GM12878 (cell line): ENCODE data around the gene OTOP3. TPM values are rescaled to one million over a fixed set of nuclear protein-coding genes. Genes with fewer than 3 reads are reported as not detected.

Source experiments
- IKZF1 ChIP-seq: fragments of 450-650 bp; conservative IDR thresholded peaks from 2 replicates; pipeline ENCODE4 v1.6.1; 2017; ENCODE audit warnings: antibody characterized with exemption, mild to moderate bottlenecking
- KDM1A ChIP-seq: fragments of 200-600 bp; sonication (generic); IDR thresholded peaks from 2 replicates; pipeline ENCODE4 v1.6.1; 2016; ENCODE audit warnings: borderline replicate concordance
- MTA2 ChIP-seq: fragments of 450-650 bp; IDR thresholded peaks from 2 replicates; pipeline ENCODE4 v1.6.1; 2016; ENCODE audit warnings: low read depth, mild to moderate bottlenecking, moderate library complexity
- RAD21 ChIP-seq: IDR thresholded peaks from 2 replicates; pipeline ENCODE4 v1.6.1; 2011; ENCODE audit warnings: mild to moderate bottlenecking, low read depth, low read length, moderate library complexity; ENCODE audit not compliant: insufficient read depth
- ZBTB4 ChIP-seq: fragments of 450-650 bp; formaldehyde crosslinking; IDR thresholded peaks from 2 replicates; pipeline ENCODE4 v1.4.0; 2022; ENCODE audit warnings: mild to moderate bottlenecking, moderate library complexity
- polyA plus RNA-seq, 11 experiments: library from polyadenylated mRNA; depleted of rRNA in 4 of 11; unstranded in 6 of 11; stranded (reverse) in 5 of 11; fragments of >200 nt; fragmentation: Nextera tagmentation in 4 of 11; fragmentation: Illumina TruSeq in 1 of 11; extraction: Ambion mirVana in 4 of 11; extraction: Trizol in 1 of 11; gene quantifications; 1 replicate in 1 of 11; 2 replicates in 10 of 11; pipeline versions ENCODE4 v1.2.1 to v1.2.3, GENCODE V29; 2011 to 2016; ENCODE audit warnings: inconsistent platforms in 2 of 11, missing spikeins in 2 of 11, low read depth in 1 of 11
- total RNA-seq, 4 experiments: library from RNA; depleted of rRNA in 3 of 4; stranded (reverse); fragments of >200 nt in 3 of 4; fragmentation: Illumina TruSeq in 1 of 4; extraction: Trizol in 1 of 4; gene quantifications; 2 replicates each; pipeline versions ENCODE4 v1.2.1 to v1.2.3, GENCODE V29; 2013 to 2021
- TF ChIP-seq, protein P1 (sequence below): IDR thresholded peaks from 2 replicates; pipeline ENCODE4 v1.6.1; 2011; ENCODE audit warnings: low read depth, mild to moderate bottlenecking, low read length, moderate library complexity, borderline replicate concordance; ENCODE audit errors: extremely low read depth
- TF ChIP-seq, protein P2 (sequence below): fragments of 450-650 bp; conservative IDR thresholded peaks from 2 replicates; pipeline ENCODE4 v1.6.1; 2017; ENCODE audit warnings: mild to moderate bottlenecking, moderate library complexity

The OTOP3 gene
- total and polyA plus RNA-seq, 10 of the 15 experiments (the other 5 are each of a cell fraction or from before 2014, with no cell fraction given) = 0.03 to 0.06 TPM; not detected in 8

DNA sequence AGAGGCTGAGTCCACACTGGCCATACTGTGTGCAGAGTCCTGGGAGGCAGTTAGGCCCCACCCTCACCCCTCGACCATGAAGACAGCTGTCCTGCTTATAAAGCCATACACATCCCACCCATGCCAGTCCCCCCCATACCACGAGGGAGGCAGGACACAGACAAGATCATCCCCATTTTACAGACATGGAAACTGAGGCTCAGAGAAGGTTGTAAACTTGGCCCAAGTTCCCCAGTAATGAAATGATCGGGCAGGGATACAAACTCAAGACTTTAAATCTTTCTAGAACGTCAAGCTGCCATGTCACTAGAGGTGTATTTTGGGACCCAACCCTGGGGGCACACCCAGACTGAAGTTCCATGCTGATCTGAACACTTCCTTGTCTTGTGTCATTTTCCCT, 20.4 kb downstream of the OTOP3 start (continued):
- TF ChIP-seq, protein P1, sequence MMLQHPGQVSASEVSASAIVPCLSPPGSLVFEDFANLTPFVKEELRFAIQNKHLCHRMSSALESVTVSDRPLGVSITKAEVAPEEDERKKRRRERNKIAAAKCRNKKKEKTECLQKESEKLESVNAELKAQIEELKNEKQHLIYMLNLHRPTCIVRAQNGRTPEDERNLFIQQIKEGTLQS = no peak
- TF ChIP-seq IKZF1 = no peak
- no peak for TF ChIP-seq RAD21
- TF ChIP-seq KDM1A = no peak
- no peak for TF ChIP-seq MTA2
- no peak for TF ChIP-seq ZBTB4
- TF ChIP-seq, protein P2, sequence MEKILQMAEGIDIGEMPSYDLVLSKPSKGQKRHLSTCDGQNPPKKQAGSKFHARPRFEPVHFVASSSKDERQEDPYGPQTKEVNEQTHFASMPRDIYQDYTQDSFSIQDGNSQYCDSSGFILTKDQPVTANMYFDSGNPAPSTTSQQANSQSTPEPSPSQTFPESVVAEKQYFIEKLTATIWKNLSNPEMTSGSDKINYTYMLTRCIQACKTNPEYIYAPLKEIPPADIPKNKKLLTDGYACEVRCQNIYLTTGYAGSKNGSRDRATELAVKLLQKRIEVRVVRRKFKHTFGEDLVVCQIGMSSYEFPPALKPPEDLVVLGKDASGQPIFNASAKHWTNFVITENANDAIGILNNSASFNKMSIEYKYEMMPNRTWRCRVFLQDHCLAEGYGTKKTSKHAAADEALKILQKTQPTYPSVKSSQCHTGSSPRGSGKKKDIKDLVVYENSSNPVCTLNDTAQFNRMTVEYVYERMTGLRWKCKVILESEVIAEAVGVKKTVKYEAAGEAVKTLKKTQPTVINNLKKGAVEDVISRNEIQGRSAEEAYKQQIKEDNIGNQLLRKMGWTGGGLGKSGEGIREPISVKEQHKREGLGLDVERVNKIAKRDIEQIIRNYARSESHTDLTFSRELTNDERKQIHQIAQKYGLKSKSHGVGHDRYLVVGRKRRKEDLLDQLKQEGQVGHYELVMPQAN = no peak
